K562 (cell line): Measurements from ENCODE around the gene BMP10. TPM values are rescaled to one million over a fixed set of nuclear protein-coding genes. Genes with fewer than 3 reads are reported as not detected.

Experiments used
- ARHGAP35 ChIP-seq: fragments of 450-650 bp; IDR thresholded peaks from 2 replicates; pipeline ENCODE4 v1.6.1; 2018; ENCODE audit not compliant: partially characterized antibody
- CEBPZ ChIP-seq: fragments of 150-350 bp; IDR thresholded peaks from 2 replicates; pipeline ENCODE4 v1.6.1; 2014; ENCODE audit warnings: low read depth, mild to moderate bottlenecking, low read length, borderline replicate concordance
- ERF ChIP-seq: fragments of 450-650 bp; formaldehyde crosslinking; IDR thresholded peaks from 2 replicates; pipeline ENCODE4 v1.4.0; 2020; ENCODE audit warnings: mild to moderate bottlenecking, mixed read lengths
- GMEB1 ChIP-seq: fragments of 250-450 bp; sonication (Bioruptor Pico); IDR thresholded peaks from 2 replicates; pipeline ENCODE4 v1.4.0; 2020; ENCODE audit warnings: mild to moderate bottlenecking
- KAT2B ChIP-seq: IDR thresholded peaks from one replicate; pipeline ENCODE4 v1.6.1; 2012; ENCODE audit warnings: low read depth, mild to moderate bottlenecking, control low read depth, inconsistent platforms, low read length, moderate library complexity
- RREB1 ChIP-seq: fragments of 250-450 bp; sonication (Bioruptor Pico); IDR thresholded peaks from 2 replicates; pipeline ENCODE4 v1.4.0; 2020
- SIN3B ChIP-seq: fragments of 450-650 bp; IDR thresholded peaks from 2 replicates; pipeline ENCODE4 v1.6.1; 2017; ENCODE audit warnings: low read depth, mild to moderate bottlenecking, moderate library complexity
- STAT5B ChIP-seq: fragments of 250-450 bp; sonication (Bioruptor Pico); IDR thresholded peaks from 2 replicates; pipeline ENCODE4 v1.8.0; 2021; ENCODE audit warnings: mild to moderate bottlenecking, inconsistent platforms
- YY1 ChIP-seq, 3 experiments: IDR thresholded peaks; 2 replicates each; pipeline ENCODE4 v1.6.1; 2011; ENCODE audit warnings: low read length in 2 of 3, mild to moderate bottlenecking in 2 of 3, moderate library complexity in 2 of 3, borderline replicate concordance in 1 of 3, control low read depth in 1 of 3, low read depth in 1 of 3; ENCODE audit not compliant: insufficient read depth in 3 of 3, insufficient replicate concordance in 2 of 3, control insufficient read depth in 1 of 3, insufficient read length in 1 of 3; ENCODE audit errors: extremely low read depth in 1 of 3
- ZBTB11 ChIP-seq, 3 experiments: fragments of 200-800 bp in 1 of 3; fragments of 250-450 bp in 1 of 3; fragments of 450-650 bp in 1 of 3; sonication (Bioruptor Pico) in 1 of 3; sonication (Bioruptor generic) in 1 of 3; formaldehyde crosslinking in 1 of 3; IDR thresholded peaks; 2 replicates each; pipeline versions ENCODE4 v1.6.1 to v1.8.0; 2016 to 2022; ENCODE audit warnings: mild to moderate bottlenecking in 2 of 3, missing genetic modification characterization in 2 of 3, missing compliant biosample characterization in 1 of 3, moderate library complexity in 1 of 3
- ZBTB8A ChIP-seq: fragments of 450-650 bp; IDR thresholded peaks from 2 replicates; pipeline ENCODE4 v1.6.1; 2018; ENCODE audit warnings: mild to moderate bottlenecking, moderate library complexity; ENCODE audit not compliant: partially characterized antibody
- polyA plus RNA-seq, 8 experiments: library from polyadenylated mRNA; depleted of rRNA in 4 of 8; stranded (reverse) in 5 of 8; unstranded in 3 of 8; fragments of >200 nt; fragmentation: Nextera tagmentation in 2 of 8; fragmentation: Illumina TruSeq in 1 of 8; extraction: Ambion mirVana in 2 of 8; extraction: Trizol in 1 of 8; gene quantifications; 2 replicates each; pipeline versions ENCODE4 v1.2.1 to v1.2.3, GENCODE V29; 2011 to 2014; ENCODE audit warnings: inconsistent platforms in 1 of 8, missing spikeins in 1 of 8
- total RNA-seq, 7 experiments: library from RNA; depleted of rRNA in 6 of 7; stranded (reverse); fragments of >200 nt in 6 of 7; fragmentation: Illumina TruSeq in 2 of 7; extraction: Trizol in 2 of 7; gene quantifications; 2 replicates each; pipeline versions ENCODE4 v1.2.1 to v1.2.3, GENCODE V29; 2011 to 2021; ENCODE audit warnings: low replicate concordance in 1 of 7

The BMP10 gene
- total and polyA plus RNA-seq, 9 of the 15 experiments (the other 6 are each of a cell fraction or from before 2014, with no cell fraction given) = 0.11 to 0.91 (median 0.43) TPM

- TF ChIP-seq RREB1 (CRISPR knock-in tag) = no peak
- no peak; the same call in 1 of the 2 replicates for TF ChIP-seq CEBPZ
- TF ChIP-seq ZBTB11 (CRISPR knock-in tag; IDR thresholded peaks at IDR 0.05) = no peak
- no peak for TF ChIP-seq YY1 (IDR thresholded peaks at IDR 0.05; ENCODE audit: borderline replicate concordance in 1 of 3, control insufficient read depth in 1 of 3, extremely low read depth in 1 of 3, insufficient read depth in 3 of 3, insufficient read length in 1 of 3, insufficient replicate concordance in 2 of 3, low read depth in 1 of 3, low read length in 2 of 3)
- no peak for TF ChIP-seq STAT5B (CRISPR knock-in tag)
- 0 out of 2 replicates have a peak, but pooled peaks have one; percentile 7 for TF ChIP-seq GMEB1
- TF ChIP-seq ERF (CRISPR knock-in tag) = no peak
- no peak for TF ChIP-seq SIN3B
- TF ChIP-seq KAT2B = no peak
- TF ChIP-seq ARHGAP35 = no peak
- no peak for TF ChIP-seq ZBTB8A
Measured at GRCh38 chr2:68839260-68839833, 31.9 kb downstream of the BMP10 start (continued).
